GM12878 (cell line): Measurements from ENCODE around the gene UBE3D. TPM values are rescaled to one million over a fixed set of nuclear protein-coding genes. Genes with fewer than 3 reads are reported as not detected.
A peak's percentile ranks its signal among the peaks of the same experiment; 100 is the strongest.

Source experiments
- ETV6 ChIP-seq, 2 experiments: fragments of 450-650 bp in 1 of 2; IDR thresholded peaks in 1 of 2; conservative IDR thresholded peaks in 1 of 2; 2 replicates each; pipeline ENCODE4 v1.6.1; 2014; ENCODE audit warnings: antibody characterized with exemption in 1 of 2, borderline replicate concordance in 1 of 2, low read depth in 1 of 2, mild to moderate bottlenecking in 1 of 2, moderate library complexity in 1 of 2
- EZH2 ChIP-seq: IDR thresholded peaks from 2 replicates; pipeline ENCODE4 v1.6.1; 2012; ENCODE audit warnings: low read depth, mild to moderate bottlenecking, control low read depth, inconsistent platforms, low read length, borderline replicate concordance; ENCODE audit not compliant: control insufficient read depth
- FOS ChIP-seq: IDR thresholded peaks from 3 replicates; pipeline ENCODE4 v1.6.1; 2011; ENCODE audit warnings: borderline replicate concordance; ENCODE audit not compliant: insufficient read length; ENCODE audit errors: extremely low read depth
- IKZF1 ChIP-seq: fragments of 450-650 bp; conservative IDR thresholded peaks from 2 replicates; pipeline ENCODE4 v1.6.1; 2017; ENCODE audit warnings: antibody characterized with exemption, mild to moderate bottlenecking
- KDM1A ChIP-seq: fragments of 200-600 bp; sonication (generic); IDR thresholded peaks from 2 replicates; pipeline ENCODE4 v1.6.1; 2016; ENCODE audit warnings: borderline replicate concordance
- KLF5 ChIP-seq: fragments of 450-650 bp; IDR thresholded peaks from 2 replicates; pipeline ENCODE4 v1.6.1; 2014; ENCODE audit warnings: mild to moderate bottlenecking; ENCODE audit not compliant: partially characterized antibody
- NR2C2 ChIP-seq: IDR thresholded peaks from 2 replicates; pipeline ENCODE4 v1.6.1; 2011; ENCODE audit warnings: borderline replicate concordance, low read depth; ENCODE audit not compliant: control insufficient read depth, insufficient read length
- NR2F1 ChIP-seq: fragments of 450-650 bp; conservative IDR thresholded peaks from 2 replicates; pipeline ENCODE4 v1.6.1; 2017; ENCODE audit warnings: mild to moderate bottlenecking
- POLR2A ChIP-seq: IDR thresholded peaks from 2 replicates; pipeline ENCODE4 v1.6.1; 2011; ENCODE audit warnings: low read depth, mild to moderate bottlenecking, low read length
- POLR2AphosphoS5 ChIP-seq: IDR thresholded peaks from 2 replicates; pipeline ENCODE4 v1.6.1; 2011; ENCODE audit warnings: mild to moderate bottlenecking, low read length, inconsistent platforms
- RCOR1 ChIP-seq: conservative IDR thresholded peaks from 2 replicates; pipeline ENCODE4 v1.6.1; 2012; ENCODE audit warnings: low read depth, low read length, improper control_type of control experiment
- RELA ChIP-seq: fragments of 450-650 bp; IDR thresholded peaks from 2 replicates; pipeline ENCODE4 v1.8.0; 2014; ENCODE audit warnings: borderline replicate concordance; ENCODE audit not compliant: partially characterized antibody
- RELB ChIP-seq: fragments of 450-650 bp; IDR thresholded peaks from 2 replicates; pipeline ENCODE4 v1.6.1; 2017; ENCODE audit warnings: low read depth, mild to moderate bottlenecking, moderate library complexity
- RFX5 ChIP-seq: IDR thresholded peaks from 2 replicates; pipeline ENCODE4 v1.6.1; 2011; ENCODE audit warnings: low read depth, low read length, improper control_type of control experiment
- RUNX3 ChIP-seq: IDR thresholded peaks from 2 replicates; pipeline ENCODE4 v1.6.1; 2012; ENCODE audit warnings: low read length, inconsistent platforms
- SIN3A ChIP-seq: IDR thresholded peaks from 2 replicates; pipeline ENCODE4 v1.6.1; 2012; ENCODE audit warnings: low read depth, low read length, improper control_type of control experiment
- SMARCA5 ChIP-seq: fragments of 450-650 bp; IDR thresholded peaks from 2 replicates; pipeline ENCODE4 v1.6.1; 2017; ENCODE audit warnings: mild to moderate bottlenecking
- SP1 ChIP-seq: IDR thresholded peaks from one replicate; pipeline ENCODE4 v1.6.1; 2011; ENCODE audit warnings: low read depth, low read length
- SRF ChIP-seq, 2 experiments: IDR thresholded peaks; 2 replicates each; pipeline ENCODE4 v1.6.1; 2011; ENCODE audit warnings: low read depth in 2 of 2, low read length in 2 of 2, mild to moderate bottlenecking in 1 of 2, moderate library complexity in 1 of 2
- STAT1 ChIP-seq: fragments of 450-650 bp; conservative IDR thresholded peaks from 2 replicates; pipeline ENCODE4 v1.6.1; 2014; ENCODE audit warnings: antibody characterized with exemption, mild to moderate bottlenecking
- TCF7 ChIP-seq: IDR thresholded peaks from 2 replicates; pipeline ENCODE4 v1.6.1; 2014; ENCODE audit warnings: antibody characterized with exemption, borderline replicate concordance
- ZBTB11 ChIP-seq: fragments of 450-650 bp; formaldehyde crosslinking; IDR thresholded peaks from 2 replicates; pipeline ENCODE4 v1.5.0; 2022; ENCODE audit warnings: mild to moderate bottlenecking, missing genetic modification characterization
- ZNF207 ChIP-seq: fragments of 450-650 bp; IDR thresholded peaks from 2 replicates; pipeline ENCODE4 v1.6.1; 2014; ENCODE audit warnings: antibody characterized with exemption, mild to moderate bottlenecking, borderline replicate concordance
- polyA plus RNA-seq, 11 experiments: library from polyadenylated mRNA; depleted of rRNA in 4 of 11; unstranded in 6 of 11; stranded (reverse) in 5 of 11; fragments of >200 nt; fragmentation: Nextera tagmentation in 4 of 11; fragmentation: Illumina TruSeq in 1 of 11; extraction: Ambion mirVana in 4 of 11; extraction: Trizol in 1 of 11; gene quantifications; 1 replicate in 1 of 11; 2 replicates in 10 of 11; pipeline versions ENCODE4 v1.2.1 to v1.2.3, GENCODE V29; 2011 to 2016; ENCODE audit warnings: inconsistent platforms in 2 of 11, missing spikeins in 2 of 11, low read depth in 1 of 11
- total RNA-seq, 4 experiments: library from RNA; depleted of rRNA in 3 of 4; stranded (reverse); fragments of >200 nt in 3 of 4; fragmentation: Illumina TruSeq in 1 of 4; extraction: Trizol in 1 of 4; gene quantifications; 2 replicates each; pipeline versions ENCODE4 v1.2.1 to v1.2.3, GENCODE V29; 2013 to 2021
- TF ChIP-seq, protein P1 (sequence below): IDR thresholded peaks from 2 replicates; pipeline ENCODE4 v1.6.1; 2012; ENCODE audit warnings: low read depth, low read length, improper control_type of control experiment

Gene UBE3D
- total and polyA plus RNA-seq, 10 of the 15 experiments (the other 5 are each of a cell fraction or from before 2014, with no cell fraction given), result 4.3 to 9.0 (median 7.5) TPM

GRCh38 chr6:83067448-83068439 lies 2.1 kb upstream of the UBE3D start, which contains the start of gene DOP1A (continued):
- TF ChIP-seq, protein P1, sequence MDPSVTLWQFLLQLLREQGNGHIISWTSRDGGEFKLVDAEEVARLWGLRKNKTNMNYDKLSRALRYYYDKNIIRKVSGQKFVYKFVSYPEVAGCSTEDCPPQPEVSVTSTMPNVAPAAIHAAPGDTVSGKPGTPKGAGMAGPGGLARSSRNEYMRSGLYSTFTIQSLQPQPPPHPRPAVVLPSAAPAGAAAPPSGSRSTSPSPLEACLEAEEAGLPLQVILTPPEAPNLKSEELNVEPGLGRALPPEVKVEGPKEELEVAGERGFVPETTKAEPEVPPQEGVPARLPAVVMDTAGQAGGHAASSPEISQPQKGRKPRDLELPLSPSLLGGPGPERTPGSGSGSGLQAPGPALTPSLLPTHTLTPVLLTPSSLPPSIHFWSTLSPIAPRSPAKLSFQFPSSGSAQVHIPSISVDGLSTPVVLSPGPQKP, result 0 out of 2 replicates have a peak, but pooled peaks have one; percentile 54
- TF ChIP-seq ETV6 (conservative IDR thresholded peaks at IDR 0.05 in 1 of 2, IDR thresholded peaks at IDR 0.05 in 1 of 2; ENCODE audit: borderline replicate concordance in 1 of 2, low read depth in 1 of 2), result peak in 1 of 2 experiments; percentile 25; a peak in 1 of 4 replicates
- TF ChIP-seq SMARCA5, result peak; percentile 81; the same call in 1 of the 2 replicates
- TF ChIP-seq ZBTB11, result no peak
- no peak for TF ChIP-seq ZNF207
- peak; percentile 91 for TF ChIP-seq SIN3A
- peak; percentile 43; the same call in 1 of the 2 replicates for TF ChIP-seq NR2F1
- TF ChIP-seq KDM1A, result no peak
- no peak for TF ChIP-seq TCF7
- TF ChIP-seq KLF5, result no peak
- no peak for TF ChIP-seq NR2C2
- peak; percentile 92 for TF ChIP-seq POLR2A
- TF ChIP-seq EZH2, result no peak
- no peak for TF ChIP-seq RELB
- 0 out of 2 replicates have a peak, but pooled peaks have one; percentile 23 for TF ChIP-seq STAT1
- no peak; the same call in none of the 2 replicates for TF ChIP-seq RUNX3
- peak; percentile 75 for TF ChIP-seq POLR2AphosphoS5
- peak; percentile 86 for TF ChIP-seq IKZF1
- peak; percentile 64; the same call in 1 of the 2 replicates for TF ChIP-seq RFX5
- peak; percentile 58 for TF ChIP-seq RELA
- no peak for TF ChIP-seq SRF (IDR thresholded peaks at IDR 0.05; ENCODE audit: low read depth in 2 of 2, low read length in 2 of 2)
- peak; percentile 34 for TF ChIP-seq SP1
- no peak for TF ChIP-seq FOS
- TF ChIP-seq RCOR1, result no peak
